GM19043 (cell line): ENCODE data around the gene SMPX.
"Not testable (repeated sequence)": the region's sequence is repeated elsewhere in the genome, so short reads cannot be mapped to it uniquely, and the experiment has no call there.

Experiments used
- ATAC-seq: cut with Tn5 transposase; IDR thresholded peaks from one replicate; pipeline ENCODE4 v1.9.1; 2021; ENCODE audit warnings: low read depth; ENCODE audit not compliant: unreplicated experiment

The SMPX gene

GRCh38 chrX:21757960-21758359 is at the start of gene SMPX:
Gene SMPX (minus strand): TSS chrX:21758116. CDS start chrX:21754290, 3,826 bp downstream.
- ATAC-seq, result no peak

GRCh38 chrX:21806691-21807090 is 48.8 kb upstream of the SMPX start:
- ATAC-seq, result no peak

GRCh38 chrX:21802839-21803238 is 44.9 kb upstream of the SMPX start:
- no peak for ATAC-seq

GRCh38 chrX:21802054-21802670 is 44.2 kb upstream of the SMPX start:
- ATAC-seq, result no peak

- ATAC-seq, result no peak
Measured at GRCh38 chrX:21800344-21800770, 42.4 kb upstream of the SMPX start.

GRCh38 chrX:21799767-21800166 is 41.9 kb upstream of the SMPX start:
- ATAC-seq, result no peak

GRCh38 chrX:21798677-21799219 is 40.8 kb upstream of the SMPX start:
- ATAC-seq, result no peak

GRCh38 chrX:21781976-21782375 is 24.1 kb upstream of the SMPX start:
- ATAC-seq, result no peak

- ATAC-seq, result no peak
Measured at GRCh38 chrX:21781525-21781924, 23.6 kb upstream of the SMPX start.

- ATAC-seq, result no peak
Measured at GRCh38 chrX:21779095-21779494, 21.2 kb upstream of the SMPX start.

- ATAC-seq, result no peak
Measured at GRCh38 chrX:21778236-21778635, 20.3 kb upstream of the SMPX start.

GRCh38 chrX:21775128-21775527 is 17.2 kb upstream of the SMPX start:
- ATAC-seq, result not testable (repeated sequence)

GRCh38 chrX:21773036-21773435 is 15.1 kb upstream of the SMPX start:
- not testable (repeated sequence) for ATAC-seq

- ATAC-seq, result no peak
Measured at GRCh38 chrX:21770631-21771321, 12.9 kb upstream of the SMPX start.

GRCh38 chrX:21766101-21766500 is 8.2 kb upstream of the SMPX start:
- ATAC-seq, result no peak

GRCh38 chrX:21764008-21764407 is 6.1 kb upstream of the SMPX start:
- ATAC-seq, result no peak

- ATAC-seq, result no peak
Measured at GRCh38 chrX:21758488-21758887, 572 bp upstream of the SMPX start.

- no peak for ATAC-seq
Measured at GRCh38 chrX:21756785-21757529, 959 bp downstream of the SMPX start.

- no peak for ATAC-seq
Measured at GRCh38 chrX:21749924-21750323, 8.0 kb downstream of the SMPX start.

GRCh38 chrX:21748235-21748634 is 9.7 kb downstream of the SMPX start:
- no peak for ATAC-seq

- no peak for ATAC-seq
Measured at GRCh38 chrX:21747558-21747957, 10.4 kb downstream of the SMPX start.
